ENCODE data around the gene PDGFC.
"Not testable (repeated sequence)": the region's sequence is repeated elsewhere in the genome, so short reads cannot be mapped to it uniquely, and the experiment has no call there.

PDGFC gene

DNA sequence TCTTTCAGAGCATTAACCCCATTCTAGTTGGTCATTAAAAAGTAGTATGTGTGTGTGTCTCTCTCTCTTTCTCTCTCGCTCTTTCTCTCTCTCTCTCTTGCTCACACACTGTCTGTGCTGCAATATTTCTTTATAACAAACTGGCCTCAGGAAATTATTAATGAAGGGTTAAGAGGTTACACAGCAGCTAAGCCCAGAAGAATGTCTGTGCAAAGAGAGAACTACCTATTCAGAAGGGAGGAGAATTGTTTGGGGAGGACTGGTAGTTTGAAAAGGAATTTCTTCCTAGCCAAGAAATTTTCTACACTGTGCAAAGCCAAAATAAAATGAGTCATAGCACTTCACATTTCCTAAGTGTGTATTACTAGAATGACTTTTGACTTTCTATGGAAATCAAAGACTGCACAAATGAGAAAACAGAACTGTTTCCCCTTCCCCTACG is 22.2 kb downstream of the PDGFC start:
- peak in 1 of 2 experiments; percentile 12 for DNase-seq

DNA sequence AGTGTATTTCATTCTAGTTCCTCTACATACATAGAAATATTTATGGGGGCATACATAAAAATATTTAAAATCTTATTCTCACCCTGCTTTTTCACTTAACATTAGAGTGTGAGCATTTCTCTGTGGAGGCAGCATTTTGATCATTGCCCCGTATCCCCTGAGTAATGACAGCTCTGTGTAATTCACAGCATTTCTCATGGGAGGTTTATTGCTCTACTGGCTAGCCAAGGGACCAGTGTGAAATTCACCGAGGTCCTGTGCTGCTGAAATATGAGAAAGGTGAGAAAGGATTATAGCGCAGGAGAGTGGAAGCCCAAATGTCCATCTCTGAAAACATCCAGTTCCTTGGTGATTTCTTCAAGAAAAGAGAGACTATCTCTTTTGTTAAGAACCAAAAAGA is 22.9 kb downstream of the PDGFC start:
- DNase-seq, result no peak

DNA sequence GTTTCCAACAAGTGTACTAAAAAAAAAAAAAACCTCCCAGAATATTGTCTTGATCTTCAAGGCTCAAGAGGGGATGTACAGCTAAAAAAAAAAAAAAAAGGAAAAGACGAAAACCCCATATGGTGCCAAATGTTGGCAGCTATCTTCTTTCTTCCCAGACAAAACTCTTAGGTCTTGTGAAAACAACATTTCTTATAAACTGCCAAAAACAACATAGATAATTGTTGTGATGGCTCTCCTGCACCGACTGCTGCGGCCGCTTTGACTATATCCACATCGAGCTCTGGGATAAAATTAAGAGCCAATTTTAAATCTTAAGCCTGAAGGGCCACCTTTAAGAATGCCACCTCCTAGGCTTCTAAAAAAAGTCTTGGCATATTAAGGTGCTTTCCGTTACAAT is 23.5 kb downstream of the PDGFC start:
- DNase-seq, result no peak

DNA sequence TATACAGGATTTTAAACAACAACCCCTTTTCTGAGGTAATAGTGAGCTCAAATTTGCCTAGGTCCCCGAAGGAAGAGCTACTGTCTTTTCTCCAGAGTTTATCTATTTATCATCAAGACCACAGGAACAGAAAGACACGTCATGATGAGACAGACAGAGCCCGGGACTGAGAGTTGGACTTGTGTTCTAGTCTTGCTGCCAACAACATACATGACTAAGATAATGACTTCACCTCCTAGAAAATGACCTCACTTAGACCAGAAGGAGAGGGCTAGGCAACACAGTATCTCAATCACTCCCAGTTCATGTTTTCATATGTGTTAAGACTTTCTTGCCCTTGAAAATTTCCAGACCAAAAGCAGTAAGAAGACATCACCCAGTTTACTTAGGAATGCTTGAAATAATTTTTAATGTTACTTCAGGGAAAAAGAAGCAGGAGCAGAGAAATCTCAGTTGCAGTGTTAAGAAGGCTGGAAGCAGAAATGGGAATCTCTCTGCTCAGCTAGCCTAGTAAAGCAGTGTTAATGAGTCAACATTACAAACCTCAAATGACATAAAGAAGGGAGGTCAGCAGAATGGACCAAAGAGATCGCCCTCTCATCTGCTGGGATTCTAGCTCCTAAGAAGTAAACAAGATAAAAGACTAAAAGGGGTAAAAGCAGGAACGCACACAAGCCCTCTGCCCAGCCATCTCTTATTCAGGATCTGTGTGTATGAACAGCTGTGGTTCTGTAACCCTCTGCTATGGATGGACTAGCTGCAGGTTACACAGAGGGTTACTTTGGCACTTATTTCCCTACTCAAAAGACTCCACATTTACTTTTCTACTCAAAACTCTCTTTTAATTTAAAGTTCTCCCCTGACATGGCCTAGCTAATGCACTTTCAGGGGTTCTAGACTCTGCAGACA is 24.8 kb downstream of the PDGFC start:
- DNase-seq, result peak; percentile 83 to 93

DNA sequence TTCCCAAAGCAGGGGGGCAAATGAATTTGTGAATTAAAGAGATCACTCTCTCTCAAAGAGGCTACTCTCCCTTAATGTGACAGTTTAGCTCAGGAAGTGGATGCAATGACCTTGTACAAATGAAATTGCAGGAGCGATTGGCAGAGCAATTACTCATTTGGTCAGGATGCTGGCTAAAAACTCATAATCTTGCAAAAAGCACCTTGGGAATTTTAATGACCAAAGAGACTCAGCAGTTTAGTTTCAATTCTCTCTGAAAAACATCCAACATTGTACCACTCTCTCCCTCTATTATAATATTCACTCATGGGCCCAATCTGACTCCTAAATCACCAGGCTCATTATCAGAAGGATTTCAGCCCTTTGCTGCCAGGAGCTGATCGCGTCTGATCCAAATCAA is 26.1 kb downstream of the PDGFC start:
- peak in 1 of 2 experiments; percentile 29 for DNase-seq

DNA sequence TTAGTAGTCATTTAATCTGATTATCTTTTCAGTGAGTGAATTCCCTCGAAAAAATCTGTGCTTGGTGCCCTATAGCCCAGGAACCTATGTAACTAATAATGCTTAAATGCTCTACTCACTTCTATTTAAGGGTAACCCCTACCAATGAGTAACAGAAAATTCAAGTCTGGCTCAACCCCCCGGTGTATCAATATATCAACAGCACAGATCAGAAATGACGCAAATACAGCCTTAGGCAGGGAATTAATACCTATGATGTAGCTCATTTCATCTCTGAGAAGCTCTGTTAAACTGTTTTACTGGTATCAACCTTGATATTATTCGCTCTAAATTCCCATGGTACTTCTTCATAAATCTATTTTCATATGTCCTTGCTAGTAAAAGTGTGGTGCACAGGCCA is 28.6 kb downstream of the PDGFC start:
- DNase-seq, result no peak

DNA sequence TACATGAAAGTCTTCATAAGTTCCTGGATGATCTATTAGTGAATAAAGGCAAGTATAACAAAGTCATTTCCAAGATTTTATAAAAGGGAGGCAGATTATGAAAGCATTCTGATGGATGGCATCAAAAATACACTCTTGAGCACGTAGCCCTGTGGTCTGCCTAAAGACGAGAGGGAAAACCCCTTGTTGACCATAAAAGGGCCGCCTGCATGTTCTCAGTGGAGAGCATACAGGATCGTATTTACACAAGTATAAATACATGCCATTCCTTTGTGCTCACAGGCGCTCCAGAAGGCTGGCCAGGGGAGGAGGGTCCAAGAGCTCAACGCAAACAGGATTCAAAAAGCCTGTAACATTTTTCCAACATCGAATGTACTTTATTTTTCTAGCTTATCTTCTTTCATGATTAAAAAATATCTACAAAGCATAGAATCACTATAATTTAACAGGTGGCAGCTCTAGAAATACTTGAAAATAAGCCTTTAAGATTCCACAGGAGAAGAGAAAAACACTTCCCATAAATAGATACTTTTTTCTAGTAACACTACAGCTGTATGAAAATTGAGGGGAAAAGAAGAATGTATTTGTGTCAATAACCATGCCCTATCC is 29.6 kb downstream of the PDGFC start:
- DNase-seq, result peak in 1 of 2 experiments; percentile 15

DNA sequence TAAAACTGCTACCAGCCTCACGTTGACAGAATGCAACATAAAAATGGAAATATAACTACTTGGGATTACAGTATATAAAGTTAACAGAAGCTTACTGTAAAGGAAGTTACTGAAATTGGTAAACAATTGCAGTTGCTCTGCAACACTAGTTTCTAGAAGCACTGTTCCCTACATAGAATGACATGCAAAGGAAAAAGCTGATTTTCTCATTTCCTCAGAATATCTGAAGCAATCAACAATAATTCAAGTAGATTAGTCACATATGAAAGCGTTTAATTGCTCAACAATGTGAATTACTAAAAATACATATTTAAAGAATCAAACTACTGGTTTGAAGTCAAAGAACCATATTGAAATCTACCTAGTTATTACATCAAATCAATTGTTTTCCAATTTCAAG is 31.8 kb downstream of the PDGFC start:
- no peak for DNase-seq

DNA sequence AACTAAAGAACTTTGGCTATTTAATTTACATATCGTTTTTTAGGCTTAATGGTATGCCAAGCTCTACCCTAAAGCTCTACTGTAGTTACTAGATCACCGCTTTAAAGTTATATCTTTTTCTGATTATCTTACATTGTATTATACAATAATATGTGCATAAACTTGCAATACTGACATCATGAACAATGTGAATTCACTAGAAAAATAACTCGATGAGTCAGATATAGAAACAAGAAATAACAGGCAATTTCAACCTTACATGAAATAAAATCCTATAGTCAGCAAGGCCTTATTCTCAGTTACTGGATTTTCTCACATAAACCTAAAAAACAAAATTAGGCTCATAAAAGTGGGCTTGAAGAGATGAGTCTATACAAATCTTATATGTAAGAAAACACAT is 32.5 kb downstream of the PDGFC start:
- DNase-seq, result no peak

DNA sequence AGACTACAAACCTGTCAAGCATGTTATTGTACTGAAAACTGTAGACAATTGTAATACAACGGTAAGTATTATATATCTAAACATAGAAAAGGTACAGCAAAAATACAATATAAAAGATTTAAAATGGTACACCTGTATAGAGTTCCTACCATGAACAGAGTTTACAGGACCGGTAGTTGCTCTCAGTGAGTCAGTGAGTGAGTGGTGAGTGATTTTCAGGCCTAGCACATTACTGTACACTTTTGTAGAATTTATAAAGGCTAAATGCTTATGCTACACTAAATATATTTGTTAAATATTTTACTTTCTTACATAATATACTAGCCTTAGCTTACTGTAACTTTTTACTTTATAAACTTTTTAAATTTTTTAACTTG is 37.4 kb downstream of the PDGFC start:
- DNase-seq, result no peak

GRCh38 chr4:156933633-156934258 is 37.9 kb downstream of the PDGFC start:
- DNase-seq, result peak; percentile 6 to 43

DNA sequence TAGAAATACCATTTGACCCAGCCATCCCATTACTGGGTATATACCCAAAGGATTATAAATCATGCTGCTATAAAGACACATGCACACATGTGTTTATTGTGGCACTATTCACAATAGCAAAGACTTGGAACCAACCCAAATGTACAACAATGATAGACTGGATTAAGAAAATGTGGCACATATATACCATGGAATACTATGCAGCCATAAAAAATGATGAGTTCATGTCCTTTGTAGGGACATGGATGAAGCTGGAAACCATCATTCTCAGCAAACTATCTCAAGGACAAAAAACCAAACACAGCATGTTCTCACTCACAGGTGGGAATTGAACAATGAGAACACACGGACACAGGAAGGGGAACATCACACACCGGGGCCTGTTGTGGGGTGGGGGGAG is 39.2 kb downstream of the PDGFC start:
- not testable (repeated sequence) for DNase-seq

DNA sequence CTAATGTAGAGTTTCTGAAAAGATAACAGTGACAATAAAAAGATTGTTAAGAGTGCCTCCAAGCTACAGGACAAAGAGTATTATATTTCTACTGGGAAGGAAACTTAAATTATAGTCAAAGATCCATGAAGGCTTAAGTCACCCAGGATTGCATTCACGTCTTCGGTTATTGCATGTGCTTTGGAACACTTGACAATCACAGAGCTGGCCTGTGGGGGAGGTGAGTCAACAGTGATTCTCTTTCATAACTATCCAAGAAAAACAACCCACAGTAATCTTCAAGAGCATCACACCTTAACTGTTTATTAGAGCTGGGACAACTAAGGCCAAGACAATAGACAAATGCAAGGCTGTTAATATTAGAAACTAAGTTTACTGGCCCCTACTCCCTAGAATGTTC is 40.3 kb downstream of the PDGFC start:
- peak in 1 of 2 experiments; percentile 69 for DNase-seq

GRCh38 chr4:156929386-156930105 is 42.1 kb downstream of the PDGFC start:
- no peak for DNase-seq

GRCh38 chr4:156924774-156925315 is 46.8 kb downstream of the PDGFC start:
- no peak for DNase-seq

DNA sequence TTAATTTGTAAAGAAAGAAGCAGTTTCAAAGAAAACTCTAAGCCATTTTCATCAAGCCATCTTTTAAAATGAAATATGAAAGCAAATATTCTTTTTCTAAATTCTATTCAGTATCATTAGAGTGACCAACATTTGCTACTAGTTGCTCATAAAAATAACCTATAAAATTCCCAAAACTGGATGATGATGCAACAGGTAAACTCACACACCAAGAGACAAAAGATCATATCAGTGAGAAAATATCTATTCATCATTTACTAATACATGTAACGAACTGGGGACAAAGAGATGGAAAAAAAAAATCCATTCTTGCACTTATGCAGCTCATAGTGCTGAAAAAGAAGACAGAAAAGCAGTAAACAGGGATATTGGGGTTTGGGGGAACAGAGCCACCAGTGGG is 48.1 kb downstream of the PDGFC start:
- no peak for DNase-seq

DNA sequence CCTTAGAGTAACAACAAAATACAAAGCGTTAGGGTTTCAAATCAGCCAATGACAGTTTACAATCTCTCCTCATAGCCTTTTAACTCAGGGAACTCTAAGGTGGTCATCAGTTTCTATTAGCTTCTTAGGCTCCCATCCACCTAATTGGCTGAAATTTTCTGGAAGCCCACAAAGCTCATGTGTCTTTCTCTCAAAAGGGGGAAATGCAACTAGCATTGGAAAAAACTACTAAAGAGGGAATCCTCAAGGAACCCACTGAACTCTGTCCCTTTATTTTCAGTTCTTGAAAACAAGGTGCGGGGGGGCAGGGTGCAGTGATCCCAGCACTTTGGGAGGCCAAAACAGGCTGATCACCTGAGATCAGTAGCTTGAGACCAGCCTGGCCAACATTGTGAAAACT is 56.4 kb downstream of the PDGFC start:
- no peak for DNase-seq

DNA sequence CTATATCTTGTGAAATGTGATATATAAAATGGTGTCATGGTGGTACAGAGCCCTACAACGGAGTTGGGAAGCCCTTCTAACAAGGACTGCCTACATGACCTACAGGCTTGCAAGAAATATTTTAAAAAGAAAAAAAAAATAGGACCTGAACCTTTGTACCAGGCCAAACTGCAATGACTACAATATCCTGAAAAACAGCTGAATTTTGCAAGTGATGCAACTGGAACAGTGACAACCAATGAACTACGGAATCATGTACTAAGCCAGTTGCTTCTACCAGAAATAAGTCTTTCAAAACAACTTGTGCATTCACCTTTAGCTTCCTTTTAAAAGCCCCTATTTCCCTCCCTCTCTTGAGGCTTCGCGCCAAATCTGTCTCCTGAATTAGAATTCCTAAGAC is 58.4 kb downstream of the PDGFC start:
- DNase-seq, result no peak

GRCh38 chr4:156909010-156909409 is 62.6 kb downstream of the PDGFC start:
- no peak for DNase-seq

DNA sequence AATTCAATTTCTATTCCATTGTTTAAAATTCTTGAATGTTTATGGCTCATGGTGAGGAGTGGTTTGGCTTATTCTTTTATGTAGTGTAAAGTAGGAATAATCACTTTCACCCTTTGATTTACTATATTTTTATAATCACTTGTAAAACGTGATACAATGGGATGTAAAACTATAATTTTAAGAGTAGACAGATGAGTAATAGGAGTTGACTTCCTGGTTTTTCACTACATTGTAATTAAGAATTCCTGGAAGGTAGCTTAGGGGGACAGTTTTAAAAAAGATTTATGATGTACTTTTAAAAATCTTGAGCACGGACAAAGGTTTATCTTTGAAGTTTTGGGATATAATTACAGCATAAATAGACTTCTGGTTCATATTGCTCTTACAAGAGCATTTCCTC is 65.3 kb downstream of the PDGFC start:
- no peak for DNase-seq

- no peak for DNase-seq
Observed at GRCh38 chr4:156901871-156902270, 69.7 kb downstream of the PDGFC start.

- DNase-seq, result no peak
Observed at GRCh38 chr4:156898373-156899117, 73.1 kb downstream of the PDGFC start.

Measured in SW 1271 (cell line).